Endothelial cell of hepatic sinusoid (primary cell): ENCODE data around the gene DPP3.

Experiments used
- in situ Hi-C: cut with HindIII; loops from 2 replicates; pipeline ENCODE4 v1.10.0; 2017; ENCODE audit warnings: low sequenced_read_pairs

Gene DPP3

DNA sequence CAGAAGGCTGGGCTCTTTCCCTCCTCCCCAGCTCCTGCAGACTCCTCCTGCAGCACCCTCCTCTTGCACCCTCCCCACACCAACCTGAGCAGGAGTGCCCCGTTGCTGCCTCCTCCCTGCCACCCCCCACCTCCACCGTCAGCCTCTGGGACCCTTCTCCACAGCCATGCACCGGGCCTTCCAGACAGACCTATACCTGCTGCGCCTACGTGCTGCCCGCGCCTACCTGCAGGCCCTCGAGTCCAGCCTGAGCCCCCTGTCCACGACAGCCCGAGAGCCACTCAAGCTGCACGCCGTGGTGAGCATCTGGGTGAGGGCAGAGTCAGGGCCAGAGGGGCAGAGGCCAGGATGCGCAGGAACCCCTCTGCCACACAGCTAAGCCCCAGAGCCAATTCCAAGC lies 49.4 kb downstream of the DPP3 start:
- in situ Hi-C loops = no loop called here

DNA sequence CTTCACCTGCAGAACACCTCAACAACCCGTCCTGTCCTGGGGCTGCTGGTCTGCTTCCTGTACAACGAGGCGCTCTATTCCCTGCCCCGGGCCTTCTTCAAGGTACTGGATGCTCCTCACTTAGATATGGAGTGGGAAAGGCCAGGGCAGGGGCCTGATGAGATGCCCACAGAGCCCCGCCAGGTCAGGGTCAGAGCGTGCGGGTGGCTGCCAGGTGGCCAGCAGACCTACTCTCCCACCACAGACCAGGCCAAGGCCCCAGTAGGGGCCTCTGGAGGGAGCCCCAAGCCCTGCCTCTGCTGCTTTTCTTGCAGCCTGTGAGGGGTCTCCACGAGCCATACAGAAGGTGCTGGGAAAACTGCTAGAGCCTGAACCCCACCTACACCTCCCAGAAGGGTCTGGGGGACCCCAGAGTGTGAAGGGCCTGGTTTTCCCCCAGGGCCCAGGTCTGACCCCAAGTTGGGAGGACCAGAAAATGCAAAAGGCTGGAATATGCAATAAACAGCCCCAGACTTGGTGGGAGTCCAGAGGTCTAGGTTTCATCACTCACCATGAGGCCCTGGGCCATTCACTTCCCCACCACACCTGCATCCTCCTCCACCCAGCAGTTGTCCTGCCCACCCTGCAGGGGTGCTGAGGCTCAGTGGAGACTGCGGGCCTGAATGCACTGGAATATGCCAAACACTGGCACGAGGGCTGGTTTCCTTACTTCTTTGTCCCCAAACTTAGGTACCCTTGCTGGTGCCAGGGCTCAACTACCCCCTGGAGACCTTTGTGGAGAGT lies 50.9 kb downstream of the DPP3 start:
- in situ Hi-C loops = no loop called here

DNA sequence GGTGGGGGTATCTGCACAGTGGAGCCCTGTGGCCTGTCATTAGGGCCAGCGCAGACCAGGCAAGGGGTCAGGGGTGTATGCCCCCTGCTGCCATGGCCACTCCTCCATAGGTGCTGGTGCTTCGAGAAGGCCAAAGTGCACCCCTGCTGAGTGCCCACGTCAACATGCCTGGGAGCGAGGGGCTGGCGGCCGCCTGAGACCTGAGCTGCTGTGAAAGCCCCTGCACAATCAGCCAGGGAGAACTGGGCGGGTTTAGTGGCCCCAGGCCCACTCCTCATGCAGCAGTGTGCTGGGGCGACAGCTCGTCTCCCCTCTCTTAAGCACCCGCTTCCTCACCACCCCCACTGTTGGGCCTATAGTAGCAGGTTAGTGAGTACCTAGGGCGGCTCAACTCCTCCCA lies 51.6 kb downstream of the DPP3 start:
- in situ Hi-C loops = no loop called here

DNA sequence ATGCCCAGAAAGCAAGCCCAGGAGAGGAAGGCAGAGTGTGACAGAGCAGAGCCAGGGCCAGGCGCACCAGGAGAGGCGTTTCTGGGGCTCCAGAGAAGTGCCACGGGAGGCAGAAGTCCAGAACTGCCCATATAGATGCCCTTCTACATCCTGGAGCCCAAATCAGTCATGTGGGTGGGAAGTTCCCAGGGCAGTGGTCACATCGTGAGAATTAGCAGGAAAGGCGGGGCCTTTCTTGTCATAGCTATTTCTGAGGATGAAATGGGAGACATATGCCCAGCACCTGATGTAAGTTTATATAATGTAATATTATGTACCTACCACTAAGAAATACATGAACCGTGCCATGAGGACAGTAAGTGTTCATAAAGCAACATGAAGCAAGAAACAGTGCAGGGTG lies 52.5 kb downstream of the DPP3 start:
- in situ Hi-C loops = no loop called here

DNA sequence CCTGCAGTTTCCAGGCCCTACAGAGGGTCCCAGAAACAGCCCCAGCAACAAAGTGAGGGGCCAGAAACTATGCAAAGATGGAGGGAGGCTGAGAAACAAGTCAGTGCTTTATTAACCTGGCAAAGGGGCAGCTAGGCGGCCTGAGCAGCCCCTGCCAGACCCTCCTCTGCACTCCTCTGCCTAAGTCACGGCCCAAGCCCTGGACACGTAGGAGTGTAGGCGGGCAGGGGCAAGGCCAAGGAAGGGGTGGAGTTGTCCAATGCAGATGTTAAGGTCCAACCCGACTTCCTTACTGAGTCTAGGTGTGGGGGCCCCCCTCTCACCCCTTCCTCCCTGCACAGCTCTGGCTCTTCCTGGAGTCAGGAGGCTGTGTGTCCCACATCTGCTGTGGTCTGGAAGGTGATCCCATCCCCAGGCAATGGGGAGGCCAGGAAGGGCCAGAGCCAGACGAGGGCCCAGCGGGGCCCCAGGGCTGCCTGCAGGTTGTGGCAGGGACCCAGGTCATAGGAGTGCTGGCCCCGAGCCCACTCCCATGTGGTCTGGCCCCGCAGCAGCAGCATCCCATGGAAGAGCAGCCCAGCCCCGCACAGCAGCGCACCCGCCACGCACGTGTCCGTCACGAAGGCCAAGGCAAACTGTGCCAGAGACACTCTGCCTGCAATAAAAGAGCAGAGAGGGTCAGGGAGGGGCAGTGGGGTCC lies 59.1 kb downstream of the DPP3 start:
- in situ Hi-C loops = no loop called here

DNA sequence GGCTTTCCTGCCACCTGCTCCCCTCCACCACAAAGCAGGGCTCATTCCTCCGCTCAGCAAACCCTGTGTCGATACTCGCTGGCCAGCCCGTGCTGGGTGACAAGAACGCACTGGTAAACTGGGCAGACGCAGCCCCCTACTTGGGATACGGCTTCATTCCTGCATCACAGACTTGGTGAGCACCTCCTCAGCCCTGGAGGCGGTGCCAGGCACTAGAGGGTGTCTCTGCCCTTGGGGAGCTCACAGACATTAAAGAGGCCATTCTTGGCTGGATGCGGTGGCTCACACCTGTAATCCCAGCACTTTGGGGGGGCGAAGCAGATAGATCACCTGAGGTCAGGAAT lies 59.6 kb downstream of the DPP3 start:
- in situ Hi-C loops = loop anchor here (5.0 kb wide), 2 partner anchors 48 to 82 kb away; no protein-coding TSS in a partner anchor

DNA sequence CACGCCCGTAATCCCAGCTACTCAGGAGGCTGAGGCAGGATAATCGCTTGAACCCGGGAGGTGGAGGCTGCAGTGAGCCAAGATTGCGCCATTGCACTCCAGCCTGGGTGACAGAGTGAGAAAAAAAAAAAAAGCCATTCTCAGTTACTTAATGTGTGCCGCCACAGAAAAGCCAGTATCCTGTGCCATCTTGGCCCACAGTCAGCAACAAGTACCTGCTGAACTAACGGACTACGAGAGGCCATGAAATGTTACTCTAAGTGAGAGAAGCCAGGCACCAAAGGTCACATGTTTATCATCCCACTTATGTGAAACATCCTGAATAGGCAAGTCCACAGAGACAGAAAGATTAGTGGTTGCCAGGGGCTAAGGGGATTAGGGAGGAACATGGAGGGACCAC lies 60.4 kb downstream of the DPP3 start:
- in situ Hi-C loops = loop anchor here (5.0 kb wide), 2 partner anchors 48 to 82 kb away; no protein-coding TSS in a partner anchor

DNA sequence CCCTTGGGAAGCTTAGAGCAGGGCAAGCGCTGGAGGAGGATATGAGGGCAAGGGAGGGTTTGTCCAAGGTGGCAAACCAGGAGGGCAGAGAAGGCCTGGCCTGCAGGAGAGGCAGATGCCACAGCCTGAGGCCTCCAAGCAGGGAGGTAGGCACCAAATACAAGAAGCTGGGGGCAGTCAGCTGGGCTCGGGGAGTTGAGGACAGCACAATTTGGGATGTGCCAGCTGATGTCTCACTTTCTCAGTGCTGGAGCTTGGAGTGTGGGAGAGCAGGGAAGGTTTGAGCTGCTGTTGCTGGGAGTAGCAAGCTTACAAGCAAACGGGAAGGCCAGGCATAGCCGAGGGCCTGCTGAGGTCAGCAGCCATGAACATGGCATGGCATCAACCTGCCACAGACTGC lies 61.7 kb downstream of the DPP3 start:
- in situ Hi-C loops = loop anchor here (5.0 kb wide), 2 partner anchors 50 to 80 kb away; no protein-coding TSS in a partner anchor

DNA sequence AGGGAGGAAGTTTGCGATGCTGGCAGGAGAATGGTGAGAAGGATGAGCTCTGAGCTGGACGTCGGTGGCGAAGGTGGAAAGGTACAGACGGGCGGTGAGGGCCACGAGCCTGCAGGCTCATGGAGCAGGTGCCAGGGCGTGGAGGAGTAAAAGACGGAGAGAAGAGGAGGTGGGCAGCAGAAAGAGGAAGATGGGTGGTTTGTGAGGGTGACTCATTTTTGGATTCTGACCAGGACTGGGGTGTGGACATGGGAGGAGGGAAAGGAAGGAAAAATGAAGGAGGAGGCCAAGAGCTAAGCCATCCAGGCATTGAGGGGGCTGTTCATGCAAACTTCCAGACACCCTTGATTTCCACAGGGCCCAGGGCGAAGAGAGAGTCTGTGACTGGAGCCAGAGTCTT lies 62.1 kb downstream of the DPP3 start:
- in situ Hi-C loops = loop anchor here (5.0 kb wide), 2 partner anchors 50 to 80 kb away; no protein-coding TSS in a partner anchor

DNA sequence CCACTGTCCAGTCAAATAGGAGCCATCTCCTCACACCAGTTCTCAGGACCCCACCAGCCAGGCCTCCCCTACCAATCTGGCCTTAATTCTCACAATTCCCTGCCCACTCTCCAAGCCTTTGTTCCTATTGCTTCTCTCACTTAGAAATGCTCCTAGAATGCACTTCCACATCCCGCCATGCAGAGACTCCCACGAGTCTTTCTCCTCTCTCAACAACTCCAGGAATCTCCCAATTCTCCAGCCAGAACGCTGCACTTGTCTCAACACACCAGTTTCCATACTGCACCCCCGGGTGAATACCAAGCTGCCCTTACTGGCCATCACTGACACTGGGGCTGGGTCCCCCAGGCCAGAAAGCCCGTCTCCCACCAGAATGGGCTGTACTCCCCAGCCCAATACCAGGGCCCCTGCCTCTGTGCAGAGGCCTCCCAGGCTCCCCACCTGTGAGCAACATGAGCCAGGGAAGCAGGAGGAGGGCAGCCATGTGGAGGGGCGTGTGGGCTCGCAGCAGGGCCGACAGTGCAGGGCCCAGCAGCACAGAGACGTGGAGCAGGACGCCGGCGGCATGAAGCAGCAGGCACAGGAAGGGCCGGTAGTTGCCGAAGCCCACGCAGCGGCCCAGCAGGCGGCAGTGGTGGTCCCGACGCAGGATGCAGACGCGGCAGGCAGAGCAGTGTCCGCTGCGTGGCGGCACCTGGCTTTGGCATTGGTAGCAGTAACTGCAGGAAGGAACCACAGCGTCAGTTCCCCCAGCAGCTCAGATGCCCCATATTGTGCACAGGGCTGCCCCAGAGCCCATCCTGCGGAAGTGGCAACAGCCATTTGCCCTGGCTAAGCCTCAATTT lies 63.3 kb downstream of the DPP3 start:
- in situ Hi-C loops = loop anchor here (5.0 kb wide), 2 partner anchors 51 to 79 kb away; no protein-coding TSS in a partner anchor

DNA sequence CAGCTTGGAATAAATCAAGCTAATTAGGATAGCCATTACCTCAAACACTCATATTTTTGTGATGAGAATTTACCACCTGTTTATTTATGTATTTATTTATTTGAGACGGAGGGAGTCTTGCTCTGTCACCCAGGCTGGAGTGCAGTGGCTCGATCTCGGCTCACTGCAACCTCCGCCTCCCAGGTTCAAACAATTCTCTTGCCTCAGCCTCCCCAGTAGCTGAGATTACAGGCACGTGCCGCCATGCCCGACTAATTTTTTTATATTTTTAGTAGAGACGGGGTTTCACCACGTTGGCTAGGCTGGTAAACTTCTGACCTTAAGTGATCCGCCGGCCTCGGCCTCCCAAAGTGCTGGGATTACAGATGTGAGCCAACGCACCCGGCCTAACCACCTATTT lies 64.7 kb downstream of the DPP3 start:
- in situ Hi-C loops = loop anchor here (5.0 kb wide), 2 partner anchors 53 to 77 kb away; no protein-coding TSS in a partner anchor

DNA sequence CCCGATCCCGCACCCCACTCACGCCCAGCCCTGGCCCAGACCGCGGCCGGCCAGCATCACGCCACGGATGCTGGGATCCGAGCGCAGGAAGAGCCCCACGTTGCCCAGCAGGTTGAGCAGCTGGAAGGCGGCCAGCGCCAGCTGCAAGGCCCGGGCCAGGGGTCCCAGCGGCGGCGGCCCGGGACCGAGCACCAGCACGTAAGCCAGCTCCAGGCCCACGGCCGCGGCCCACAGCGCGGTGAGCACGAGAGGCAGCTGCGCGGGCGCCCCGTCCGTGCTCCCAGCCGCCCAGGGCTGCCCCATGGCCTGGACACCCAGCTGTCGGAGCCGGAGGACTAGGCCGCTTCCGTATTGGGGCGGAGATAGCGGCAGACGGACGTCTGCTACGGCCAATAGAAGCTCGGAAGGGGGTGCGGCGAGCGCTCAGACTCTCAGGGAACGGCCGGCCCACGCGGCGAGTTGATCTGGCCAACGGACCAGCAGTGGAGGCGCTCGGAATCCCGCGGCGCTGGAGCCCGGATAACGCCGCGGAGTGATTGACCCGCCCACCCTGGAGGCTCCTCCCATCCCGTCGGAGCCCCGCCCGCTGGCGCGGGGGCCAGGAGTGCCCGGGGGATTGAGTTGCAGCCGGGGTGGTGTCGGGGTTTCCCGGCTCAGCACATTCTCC lies 65.6 kb downstream of the DPP3 start, which contains the start of gene ZDHHC24:
Gene ZDHHC24 (minus strand): TSS at position 348 of the 667 bp plus-strand sequence. CDS start 45 bp downstream, at position 303.
- in situ Hi-C loops = no loop called here

DNA sequence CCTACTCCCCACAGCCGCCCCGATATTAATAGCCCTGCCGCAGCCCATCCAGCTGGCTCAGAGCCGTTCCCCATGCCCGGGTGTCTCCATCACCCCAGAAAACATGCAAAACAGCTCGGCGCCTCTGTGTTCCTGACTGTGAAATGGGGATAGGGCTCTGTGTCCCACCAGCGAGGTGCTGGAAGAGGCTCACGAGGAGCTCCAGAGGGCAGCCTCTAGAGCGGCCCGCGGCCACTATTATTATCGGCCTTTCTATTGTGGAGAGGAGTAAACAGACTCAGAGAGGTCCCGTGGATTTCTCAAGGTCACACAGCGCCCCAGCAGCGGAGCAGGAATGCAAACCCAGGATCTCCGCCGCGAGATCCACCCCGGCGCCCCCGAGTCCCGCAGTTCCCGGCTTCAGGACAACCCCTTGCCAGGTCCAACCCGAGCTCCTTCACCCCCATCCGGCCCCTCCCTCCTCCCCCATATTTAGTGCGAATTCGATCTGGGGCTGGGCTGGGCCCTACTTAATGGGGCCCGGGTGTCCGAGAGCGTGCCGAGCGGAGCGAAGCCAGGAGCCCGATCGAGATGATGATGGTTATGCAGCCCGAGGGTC lies 66.2 kb downstream of the DPP3 start, which contains the start of gene ACTN3:
Gene ACTN3 (plus strand): TSS at position 536 of the 598 bp plus-strand sequence. CDS start 35 bp downstream, at position 571.
- in situ Hi-C loops = no loop called here

DNA sequence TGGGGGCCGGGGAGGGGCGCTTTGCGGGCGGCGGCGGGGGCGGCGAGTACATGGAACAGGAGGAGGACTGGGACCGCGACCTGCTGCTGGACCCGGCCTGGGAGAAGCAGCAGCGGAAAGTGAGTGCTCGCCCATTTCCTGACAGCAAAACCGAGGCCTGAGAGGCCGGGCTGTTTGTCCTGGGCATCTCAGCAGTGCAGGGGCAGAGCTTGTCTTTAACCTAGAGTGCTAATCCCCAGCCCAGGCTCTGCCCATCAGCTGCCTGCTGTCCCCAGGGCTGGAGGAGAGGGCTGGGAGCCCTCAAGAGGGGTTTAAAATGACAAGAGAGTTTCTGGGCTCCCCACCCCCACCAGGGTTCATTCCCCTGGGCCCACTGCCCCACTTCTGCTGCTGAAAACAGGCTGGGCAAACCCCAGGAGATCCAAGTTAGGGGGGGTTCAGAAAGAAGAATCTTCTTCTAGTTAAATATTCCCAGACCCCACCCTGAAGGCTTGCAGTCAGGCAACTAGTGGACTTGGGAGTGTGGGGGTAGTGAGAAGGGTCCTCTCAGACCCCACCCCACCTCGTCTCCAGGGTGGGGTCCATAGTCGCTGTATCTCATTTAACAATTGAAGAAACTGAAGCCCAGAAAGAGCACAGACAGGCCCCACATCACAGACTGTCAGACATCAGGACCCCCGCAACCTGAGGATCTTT lies 66.9 kb downstream of the DPP3 start:
- in situ Hi-C loops = no loop called here

DNA sequence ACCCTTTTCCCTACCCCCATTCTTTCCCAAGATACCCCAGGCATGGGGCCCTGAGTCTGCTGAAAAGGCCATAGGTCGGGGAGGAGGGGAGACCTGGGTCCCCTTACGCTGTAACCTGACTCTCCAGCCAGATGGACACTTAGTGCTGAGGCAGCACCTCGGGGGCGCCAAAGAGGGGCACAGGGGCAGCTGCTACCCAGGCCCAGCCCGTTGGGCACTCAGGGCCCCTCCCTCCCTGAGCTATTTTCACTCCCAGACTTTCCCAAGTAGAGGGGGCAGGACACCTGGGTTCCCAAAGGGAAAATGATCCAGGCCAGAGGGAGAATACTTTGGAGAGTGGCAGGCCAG lies 67.4 kb downstream of the DPP3 start:
- in situ Hi-C loops = no loop called here

DNA sequence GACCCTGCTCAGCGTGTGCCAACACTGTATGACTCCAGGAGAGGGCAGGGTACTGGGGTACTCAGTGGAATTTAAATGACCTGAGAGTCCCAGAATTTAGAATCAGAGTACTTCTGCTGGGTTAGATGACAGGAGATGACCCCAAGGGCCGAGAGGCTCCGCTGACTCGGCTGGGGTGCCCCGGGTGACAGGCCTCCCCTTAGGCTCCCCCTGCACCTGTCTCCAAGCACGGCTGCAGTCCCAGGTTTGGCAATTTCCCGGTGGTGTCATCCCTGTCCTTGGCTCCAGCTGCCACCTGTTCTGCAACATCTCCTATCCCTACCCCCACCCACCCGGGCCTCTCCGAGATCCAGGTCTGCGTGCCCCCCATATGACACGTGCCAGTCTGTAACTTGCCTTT lies 67.8 kb downstream of the DPP3 start:
- in situ Hi-C loops = no loop called here

DNA sequence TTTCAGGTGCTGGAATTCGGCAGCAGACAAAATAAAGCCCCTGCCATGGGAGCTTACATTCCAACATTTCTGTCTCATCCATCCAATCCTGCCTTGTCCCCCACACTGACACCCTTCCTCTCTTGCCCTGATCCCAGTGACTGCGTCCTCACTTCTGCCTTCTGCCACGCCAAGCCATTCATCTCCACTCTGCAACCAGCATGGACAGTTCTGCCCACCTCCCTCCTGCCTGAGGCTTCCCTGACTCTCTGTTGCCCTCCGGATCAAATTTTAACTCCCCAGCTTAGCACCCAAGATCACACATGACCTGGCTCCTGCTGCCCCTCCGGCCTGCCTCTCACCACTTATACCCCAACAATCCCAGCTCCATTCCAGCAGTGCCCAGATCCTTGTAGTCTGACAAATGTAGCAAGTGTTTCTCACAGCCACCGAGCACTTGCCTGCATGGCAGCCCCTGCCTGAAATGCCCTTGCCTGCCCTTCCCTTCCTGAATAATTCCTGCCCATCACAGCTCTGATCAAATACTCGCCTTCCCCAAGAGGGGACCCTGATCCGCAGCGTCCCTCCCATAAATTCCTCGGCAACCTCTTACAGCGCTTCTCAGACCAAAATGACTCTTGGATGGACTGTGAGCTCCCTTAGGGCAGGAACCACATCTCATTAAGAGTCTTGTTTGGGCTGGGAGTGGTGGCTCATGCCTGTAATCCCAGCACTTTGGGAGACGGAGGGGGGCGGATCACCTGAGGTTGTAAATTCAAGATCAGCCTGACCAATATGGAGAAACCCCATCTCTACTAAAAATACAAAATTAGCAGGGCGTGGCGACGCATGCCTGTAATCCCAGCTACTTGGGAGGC lies 68.8 kb downstream of the DPP3 start:
- in situ Hi-C loops = no loop called here

DNA sequence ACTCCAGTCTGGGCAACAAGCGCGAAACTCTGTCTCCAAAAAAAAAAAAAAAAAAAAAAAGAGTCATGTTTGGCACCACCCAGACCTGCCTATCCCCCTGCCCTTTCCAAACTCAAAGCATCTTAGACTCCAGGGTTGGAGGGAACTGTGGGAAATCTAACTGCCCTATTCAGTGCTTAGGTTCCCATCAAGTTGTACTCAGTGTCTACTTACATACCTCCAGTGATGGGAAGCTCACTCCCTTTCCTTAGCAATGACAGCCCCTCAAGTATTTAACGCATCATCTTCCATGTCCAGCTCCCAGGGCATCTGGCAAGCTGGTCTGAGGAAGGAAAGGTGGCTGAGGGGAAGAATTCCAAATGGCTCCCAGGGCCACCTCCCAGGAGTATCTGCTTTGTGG lies 69.5 kb downstream of the DPP3 start:
- in situ Hi-C loops = no loop called here

DNA sequence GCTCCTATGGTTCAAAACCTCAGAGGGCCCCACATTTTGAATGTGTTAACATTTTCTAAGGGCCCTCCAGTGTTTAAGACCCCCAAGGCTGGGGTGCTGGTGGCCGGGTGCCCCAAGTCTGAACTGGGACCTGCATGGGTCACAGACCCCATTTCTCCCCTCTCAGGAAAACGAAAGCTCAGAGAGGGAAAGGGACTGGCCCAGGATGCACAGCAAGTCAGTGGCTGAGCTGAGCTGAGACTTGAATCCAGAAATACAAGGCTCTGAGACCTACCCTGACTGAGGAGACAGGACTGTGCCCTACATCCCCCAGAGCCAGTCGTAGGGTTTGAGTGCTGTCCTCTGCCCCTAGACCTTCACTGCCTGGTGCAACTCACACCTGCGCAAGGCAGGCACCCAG lies 70.7 kb downstream of the DPP3 start:
- in situ Hi-C loops = no loop called here
